Activated CD4-positive, CD25-positive, alpha-beta regulatory T cell (primary cell): ENCODE data around the gene PDCL3.

Experiments
- DNase-seq, 4 experiments: peaks; one replicate each; lab custom pipeline; 2025; lab: John Stamatoyannopoulos, UW

The PDCL3 gene

GRCh38 chr2:100611079-100612029 lies 48.6 kb downstream of the PDCL3 start:
- no peak for DNase-seq

- DNase-seq: no peak
Measured at GRCh38 chr2:100612388-100613000, 49.7 kb downstream of the PDCL3 start.

- no peak for DNase-seq
Measured at GRCh38 chr2:100613719-100614118, 50.9 kb downstream of the PDCL3 start.

GRCh38 chr2:100614455-100615000 lies 51.7 kb downstream of the PDCL3 start:
- no peak for DNase-seq

GRCh38 chr2:100615471-100615870 lies 52.7 kb downstream of the PDCL3 start:
- no peak for DNase-seq

GRCh38 chr2:100615886-100616285 lies 53.1 kb downstream of the PDCL3 start:
- no peak for DNase-seq

GRCh38 chr2:100616841-100617390 lies 54.1 kb downstream of the PDCL3 start:
- DNase-seq: no peak

GRCh38 chr2:100619951-100620350 lies 57.2 kb downstream of the PDCL3 start:
- DNase-seq: no peak

GRCh38 chr2:100620481-100620880 lies 57.7 kb downstream of the PDCL3 start:
- no peak for DNase-seq

- no peak for DNase-seq
Measured at GRCh38 chr2:100621371-100621951, 58.7 kb downstream of the PDCL3 start.

GRCh38 chr2:100623033-100623715 lies 60.4 kb downstream of the PDCL3 start:
- no peak for DNase-seq

GRCh38 chr2:100623930-100624329 lies 61.1 kb downstream of the PDCL3 start:
- DNase-seq: no peak

- no peak for DNase-seq
Measured at GRCh38 chr2:100624536-100624935, 61.7 kb downstream of the PDCL3 start.

- DNase-seq: no peak
Measured at GRCh38 chr2:100625717-100626116, 62.9 kb downstream of the PDCL3 start.
